HEK293 (cell line): ENCODE data around the gene TIMM50.

Experiments used
- KLF10 ChIP-seq: fragments of 450-650 bp; IDR thresholded peaks from 2 replicates; pipeline ENCODE4 v1.5.1; 2018; ENCODE audit warnings: missing biosample characterization, mild to moderate bottlenecking, missing genetic modification characterization
- MZF1 ChIP-seq: fragments of 450-650 bp; formaldehyde crosslinking; IDR thresholded peaks from 2 replicates; pipeline ENCODE4 v1.5.1; 2017; ENCODE audit warnings: missing biosample characterization, missing genetic modification characterization, borderline replicate concordance
- PRDM1 ChIP-seq: fragments of 450-650 bp; formaldehyde crosslinking; IDR thresholded peaks from 2 replicates; pipeline ENCODE4; 2016; ENCODE audit warnings: missing biosample characterization, missing genetic modification characterization
- ZBTB48 ChIP-seq: fragments of 450-650 bp; formaldehyde crosslinking; IDR thresholded peaks from 2 replicates; pipeline ENCODE4 v1.5.1; 2016; ENCODE audit warnings: missing biosample characterization, missing genetic modification characterization
- ZIC2 ChIP-seq: fragments of 450-650 bp; formaldehyde crosslinking; IDR thresholded peaks from 2 replicates; pipeline ENCODE4 v1.5.1; 2016; ENCODE audit warnings: missing biosample characterization, missing genetic modification characterization
- ZNF133 ChIP-seq: fragments of 450-650 bp; formaldehyde crosslinking; IDR thresholded peaks from 2 replicates; pipeline ENCODE4 v1.5.1; 2016; ENCODE audit warnings: missing biosample characterization, missing genetic modification characterization
- ZNF146 ChIP-seq: fragments of 450-650 bp; formaldehyde crosslinking; IDR thresholded peaks from 2 replicates; pipeline ENCODE4 v1.5.1; 2016; ENCODE audit warnings: missing biosample characterization, missing genetic modification characterization
- ZNF169 ChIP-seq: fragments of 450-650 bp; formaldehyde crosslinking; IDR thresholded peaks from 2 replicates; pipeline ENCODE4 v1.5.1; 2016; ENCODE audit warnings: missing biosample characterization, missing genetic modification characterization
- ZNF211 ChIP-seq: fragments of 450-650 bp; formaldehyde crosslinking; IDR thresholded peaks from 2 replicates; pipeline ENCODE4 v1.5.1; 2016; ENCODE audit warnings: low read depth, missing biosample characterization, missing genetic modification characterization
- ZNF223 ChIP-seq: fragments of 450-650 bp; formaldehyde crosslinking; IDR thresholded peaks from 2 replicates; pipeline ENCODE4 v1.5.1; 2016; ENCODE audit warnings: missing biosample characterization, missing genetic modification characterization
- ZNF248 ChIP-seq: fragments of 450-650 bp; formaldehyde crosslinking; IDR thresholded peaks from 2 replicates; pipeline ENCODE4 v1.5.1; 2017; ENCODE audit warnings: missing biosample characterization, missing genetic modification characterization
- ZNF335 ChIP-seq: fragments of 450-650 bp; formaldehyde crosslinking; conservative IDR thresholded peaks from 2 replicates; pipeline ENCODE4 v1.5.1; 2016; ENCODE audit warnings: missing biosample characterization, missing genetic modification characterization
- ZNF366 ChIP-seq: fragments of 450-650 bp; formaldehyde crosslinking; conservative IDR thresholded peaks from 2 replicates; pipeline ENCODE4 v1.5.1; 2016; ENCODE audit warnings: missing biosample characterization, missing genetic modification characterization
- ZNF423 ChIP-seq: fragments of 450-650 bp; formaldehyde crosslinking; IDR thresholded peaks from 2 replicates; pipeline ENCODE4 v1.5.1; 2016; ENCODE audit warnings: missing biosample characterization, missing genetic modification characterization
- ZNF626 ChIP-seq: fragments of 450-650 bp; sonication (Bioruptor Pico); formaldehyde crosslinking; IDR thresholded peaks from 2 replicates; pipeline ENCODE4 v1.5.1; 2018; ENCODE audit warnings: missing biosample characterization, missing genetic modification characterization, inconsistent platforms
- ZNF664 ChIP-seq: fragments of 450-650 bp; formaldehyde crosslinking; IDR thresholded peaks from 2 replicates; pipeline ENCODE4 v1.5.1; 2016; ENCODE audit warnings: missing biosample characterization, missing genetic modification characterization
- ZNF747 ChIP-seq: fragments of 450-650 bp; formaldehyde crosslinking; IDR thresholded peaks from 2 replicates; pipeline ENCODE4 v1.5.1; 2016; ENCODE audit warnings: missing biosample characterization, missing genetic modification characterization
- ZNF792 ChIP-seq: fragments of 450-650 bp; formaldehyde crosslinking; IDR thresholded peaks from 2 replicates; pipeline ENCODE4 v1.5.1; 2016; ENCODE audit warnings: missing biosample characterization, missing genetic modification characterization
- TF ChIP-seq, protein P1 (sequence below): fragments of 450-650 bp; formaldehyde crosslinking; IDR thresholded peaks from 2 replicates; pipeline ENCODE4 v1.5.1; 2016; ENCODE audit warnings: missing biosample characterization, missing genetic modification characterization
- TF ChIP-seq, protein P2 (sequence below): fragments of 450-650 bp; formaldehyde crosslinking; IDR thresholded peaks from 2 replicates; pipeline ENCODE4 v1.5.1; 2016; ENCODE audit warnings: missing biosample characterization, missing genetic modification characterization
- TF ChIP-seq, protein P3 (sequence below): fragments of 450-650 bp; formaldehyde crosslinking; IDR thresholded peaks from 2 replicates; pipeline ENCODE4 v1.5.1; 2016; ENCODE audit warnings: missing biosample characterization, missing genetic modification characterization, borderline replicate concordance
- TF ChIP-seq, protein P4 (sequence below): fragments of 450-650 bp; formaldehyde crosslinking; IDR thresholded peaks from 2 replicates; pipeline ENCODE4 v1.5.1; 2016; ENCODE audit warnings: missing biosample characterization, missing genetic modification characterization, borderline replicate concordance
- TF ChIP-seq, protein P5 (sequence below): fragments of 450-650 bp; formaldehyde crosslinking; IDR thresholded peaks from 2 replicates; pipeline ENCODE4 v1.5.1; 2016; ENCODE audit warnings: missing biosample characterization, missing genetic modification characterization

Gene TIMM50

DNA sequence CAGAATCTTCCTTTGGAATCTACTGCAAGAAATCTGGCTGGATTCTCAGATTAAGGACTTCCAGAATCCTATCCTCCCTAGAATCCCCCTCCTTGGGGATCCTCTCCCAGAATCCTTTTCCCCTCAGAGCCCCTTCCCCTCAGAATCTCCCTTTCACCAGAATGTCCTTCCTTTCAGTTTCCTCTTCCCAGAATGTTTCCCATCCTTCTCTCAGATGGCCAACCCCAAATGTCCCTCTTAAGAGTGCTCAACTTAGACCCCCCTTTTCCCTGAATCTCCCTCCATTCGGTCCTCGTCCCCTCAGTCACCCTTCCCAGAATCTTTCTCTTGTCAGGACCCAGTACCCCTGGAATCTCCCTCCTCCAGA, 44.3 kb upstream of the TIMM50 start (continued):
- TF ChIP-seq, protein P1, sequence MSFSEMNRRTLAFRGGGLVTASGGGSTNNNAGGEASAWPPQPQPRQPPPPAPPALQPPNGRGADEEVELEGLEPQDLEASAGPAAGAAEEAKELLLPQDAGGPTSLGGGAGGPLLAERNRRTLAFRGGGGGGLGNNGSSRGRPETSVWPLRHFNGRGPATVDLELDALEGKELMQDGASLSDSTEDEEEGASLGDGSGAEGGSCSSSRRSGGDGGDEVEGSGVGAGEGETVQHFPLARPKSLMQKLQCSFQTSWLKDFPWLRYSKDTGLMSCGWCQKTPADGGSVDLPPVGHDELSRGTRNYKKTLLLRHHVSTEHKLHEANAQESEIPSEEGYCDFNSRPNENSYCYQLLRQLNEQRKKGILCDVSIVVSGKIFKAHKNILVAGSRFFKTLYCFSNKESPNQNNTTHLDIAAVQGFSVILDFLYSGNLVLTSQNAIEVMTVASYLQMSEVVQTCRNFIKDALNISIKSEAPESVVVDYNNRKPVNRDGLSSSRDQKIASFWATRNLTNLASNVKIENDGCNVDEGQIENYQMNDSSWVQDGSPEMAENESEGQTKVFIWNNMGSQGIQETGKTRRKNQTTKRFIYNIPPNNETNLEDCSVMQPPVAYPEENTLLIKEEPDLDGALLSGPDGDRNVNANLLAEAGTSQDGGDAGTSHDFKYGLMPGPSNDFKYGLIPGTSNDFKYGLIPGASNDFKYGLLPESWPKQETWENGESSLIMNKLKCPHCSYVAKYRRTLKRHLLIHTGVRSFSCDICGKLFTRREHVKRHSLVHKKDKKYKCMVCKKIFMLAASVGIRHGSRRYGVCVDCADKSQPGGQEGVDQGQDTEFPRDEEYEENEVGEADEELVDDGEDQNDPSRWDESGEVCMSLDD (tag by site-specific recombination): peak; percentile 66; the same call in 1 of the 2 replicates
- TF ChIP-seq ZNF223 (tag by site-specific recombination): no peak
- no peak for TF ChIP-seq ZNF747 (tag by site-specific recombination)
- TF ChIP-seq PRDM1: peak; percentile 68
- TF ChIP-seq ZNF664 (tag by site-specific recombination): no peak
- TF ChIP-seq ZNF133 (tag by site-specific recombination): 0 out of 2 replicates have a peak, but pooled peaks have one; percentile 28
- TF ChIP-seq MZF1 (tag by site-specific recombination): peak; percentile 96; the same call in 1 of the 2 replicates
- no peak for TF ChIP-seq ZNF211 (tag by site-specific recombination)
- TF ChIP-seq ZNF792 (tag by site-specific recombination): 0 out of 2 replicates have a peak, but pooled peaks have one; percentile 64
- TF ChIP-seq ZNF626 (tag by site-specific recombination): no peak
- TF ChIP-seq ZNF366 (tag by site-specific recombination): peak; percentile 87
- no peak for TF ChIP-seq ZNF423
- TF ChIP-seq, protein P2, sequence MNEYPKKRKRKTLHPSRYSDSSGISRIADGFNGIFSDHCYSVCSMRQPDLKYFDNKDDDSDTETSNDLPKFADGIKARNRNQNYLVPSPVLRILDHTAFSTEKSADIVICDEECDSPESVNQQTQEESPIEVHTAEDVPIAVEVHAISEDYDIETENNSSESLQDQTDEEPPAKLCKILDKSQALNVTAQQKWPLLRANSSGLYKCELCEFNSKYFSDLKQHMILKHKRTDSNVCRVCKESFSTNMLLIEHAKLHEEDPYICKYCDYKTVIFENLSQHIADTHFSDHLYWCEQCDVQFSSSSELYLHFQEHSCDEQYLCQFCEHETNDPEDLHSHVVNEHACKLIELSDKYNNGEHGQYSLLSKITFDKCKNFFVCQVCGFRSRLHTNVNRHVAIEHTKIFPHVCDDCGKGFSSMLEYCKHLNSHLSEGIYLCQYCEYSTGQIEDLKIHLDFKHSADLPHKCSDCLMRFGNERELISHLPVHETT (tag by site-specific recombination): no peak
- TF ChIP-seq, protein P3, sequence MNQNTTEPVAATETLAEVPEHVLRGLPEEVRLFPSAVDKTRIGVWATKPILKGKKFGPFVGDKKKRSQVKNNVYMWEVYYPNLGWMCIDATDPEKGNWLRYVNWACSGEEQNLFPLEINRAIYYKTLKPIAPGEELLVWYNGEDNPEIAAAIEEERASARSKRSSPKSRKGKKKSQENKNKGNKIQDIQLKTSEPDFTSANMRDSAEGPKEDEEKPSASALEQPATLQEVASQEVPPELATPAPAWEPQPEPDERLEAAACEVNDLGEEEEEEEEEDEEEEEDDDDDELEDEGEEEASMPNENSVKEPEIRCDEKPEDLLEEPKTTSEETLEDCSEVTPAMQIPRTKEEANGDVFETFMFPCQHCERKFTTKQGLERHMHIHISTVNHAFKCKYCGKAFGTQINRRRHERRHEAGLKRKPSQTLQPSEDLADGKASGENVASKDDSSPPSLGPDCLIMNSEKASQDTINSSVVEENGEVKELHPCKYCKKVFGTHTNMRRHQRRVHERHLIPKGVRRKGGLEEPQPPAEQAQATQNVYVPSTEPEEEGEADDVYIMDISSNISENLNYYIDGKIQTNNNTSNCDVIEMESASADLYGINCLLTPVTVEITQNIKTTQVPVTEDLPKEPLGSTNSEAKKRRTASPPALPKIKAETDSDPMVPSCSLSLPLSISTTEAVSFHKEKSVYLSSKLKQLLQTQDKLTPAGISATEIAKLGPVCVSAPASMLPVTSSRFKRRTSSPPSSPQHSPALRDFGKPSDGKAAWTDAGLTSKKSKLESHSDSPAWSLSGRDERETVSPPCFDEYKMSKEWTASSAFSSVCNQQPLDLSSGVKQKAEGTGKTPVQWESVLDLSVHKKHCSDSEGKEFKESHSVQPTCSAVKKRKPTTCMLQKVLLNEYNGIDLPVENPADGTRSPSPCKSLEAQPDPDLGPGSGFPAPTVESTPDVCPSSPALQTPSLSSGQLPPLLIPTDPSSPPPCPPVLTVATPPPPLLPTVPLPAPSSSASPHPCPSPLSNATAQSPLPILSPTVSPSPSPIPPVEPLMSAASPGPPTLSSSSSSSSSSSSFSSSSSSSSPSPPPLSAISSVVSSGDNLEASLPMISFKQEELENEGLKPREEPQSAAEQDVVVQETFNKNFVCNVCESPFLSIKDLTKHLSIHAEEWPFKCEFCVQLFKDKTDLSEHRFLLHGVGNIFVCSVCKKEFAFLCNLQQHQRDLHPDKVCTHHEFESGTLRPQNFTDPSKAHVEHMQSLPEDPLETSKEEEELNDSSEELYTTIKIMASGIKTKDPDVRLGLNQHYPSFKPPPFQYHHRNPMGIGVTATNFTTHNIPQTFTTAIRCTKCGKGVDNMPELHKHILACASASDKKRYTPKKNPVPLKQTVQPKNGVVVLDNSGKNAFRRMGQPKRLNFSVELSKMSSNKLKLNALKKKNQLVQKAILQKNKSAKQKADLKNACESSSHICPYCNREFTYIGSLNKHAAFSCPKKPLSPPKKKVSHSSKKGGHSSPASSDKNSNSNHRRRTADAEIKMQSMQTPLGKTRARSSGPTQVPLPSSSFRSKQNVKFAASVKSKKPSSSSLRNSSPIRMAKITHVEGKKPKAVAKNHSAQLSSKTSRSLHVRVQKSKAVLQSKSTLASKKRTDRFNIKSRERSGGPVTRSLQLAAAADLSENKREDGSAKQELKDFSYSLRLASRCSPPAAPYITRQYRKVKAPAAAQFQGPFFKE (tag by site-specific recombination): no peak
- TF ChIP-seq KLF10 (tag by site-specific recombination): 0 out of 2 replicates have a peak, but pooled peaks have one; percentile 12
- TF ChIP-seq, protein P4, sequence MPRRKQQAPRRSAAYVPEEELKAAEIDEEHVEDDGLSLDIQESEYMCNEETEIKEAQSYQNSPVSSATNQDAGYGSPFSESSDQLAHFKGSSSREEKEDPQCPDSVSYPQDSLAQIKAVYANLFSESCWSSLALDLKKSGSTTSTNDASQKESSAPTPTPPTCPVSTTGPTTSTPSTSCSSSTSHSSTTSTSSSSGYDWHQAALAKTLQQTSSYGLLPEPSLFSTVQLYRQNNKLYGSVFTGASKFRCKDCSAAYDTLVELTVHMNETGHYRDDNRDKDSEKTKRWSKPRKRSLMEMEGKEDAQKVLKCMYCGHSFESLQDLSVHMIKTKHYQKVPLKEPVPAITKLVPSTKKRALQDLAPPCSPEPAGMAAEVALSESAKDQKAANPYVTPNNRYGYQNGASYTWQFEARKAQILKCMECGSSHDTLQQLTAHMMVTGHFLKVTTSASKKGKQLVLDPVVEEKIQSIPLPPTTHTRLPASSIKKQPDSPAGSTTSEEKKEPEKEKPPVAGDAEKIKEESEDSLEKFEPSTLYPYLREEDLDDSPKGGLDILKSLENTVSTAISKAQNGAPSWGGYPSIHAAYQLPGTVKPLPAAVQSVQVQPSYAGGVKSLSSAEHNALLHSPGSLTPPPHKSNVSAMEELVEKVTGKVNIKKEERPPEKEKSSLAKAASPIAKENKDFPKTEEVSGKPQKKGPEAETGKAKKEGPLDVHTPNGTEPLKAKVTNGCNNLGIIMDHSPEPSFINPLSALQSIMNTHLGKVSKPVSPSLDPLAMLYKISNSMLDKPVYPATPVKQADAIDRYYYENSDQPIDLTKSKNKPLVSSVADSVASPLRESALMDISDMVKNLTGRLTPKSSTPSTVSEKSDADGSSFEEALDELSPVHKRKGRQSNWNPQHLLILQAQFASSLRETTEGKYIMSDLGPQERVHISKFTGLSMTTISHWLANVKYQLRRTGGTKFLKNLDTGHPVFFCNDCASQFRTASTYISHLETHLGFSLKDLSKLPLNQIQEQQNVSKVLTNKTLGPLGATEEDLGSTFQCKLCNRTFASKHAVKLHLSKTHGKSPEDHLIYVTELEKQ: no peak
- TF ChIP-seq ZNF335: no peak; the same call in 1 of the 2 replicates
- peak; percentile 65; the same call in 1 of the 2 replicates for TF ChIP-seq ZNF169 (tag by site-specific recombination)
- 0 out of 2 replicates have a peak, but pooled peaks have one; percentile 15 for TF ChIP-seq ZNF248 (tag by site-specific recombination)
- TF ChIP-seq, protein P5, sequence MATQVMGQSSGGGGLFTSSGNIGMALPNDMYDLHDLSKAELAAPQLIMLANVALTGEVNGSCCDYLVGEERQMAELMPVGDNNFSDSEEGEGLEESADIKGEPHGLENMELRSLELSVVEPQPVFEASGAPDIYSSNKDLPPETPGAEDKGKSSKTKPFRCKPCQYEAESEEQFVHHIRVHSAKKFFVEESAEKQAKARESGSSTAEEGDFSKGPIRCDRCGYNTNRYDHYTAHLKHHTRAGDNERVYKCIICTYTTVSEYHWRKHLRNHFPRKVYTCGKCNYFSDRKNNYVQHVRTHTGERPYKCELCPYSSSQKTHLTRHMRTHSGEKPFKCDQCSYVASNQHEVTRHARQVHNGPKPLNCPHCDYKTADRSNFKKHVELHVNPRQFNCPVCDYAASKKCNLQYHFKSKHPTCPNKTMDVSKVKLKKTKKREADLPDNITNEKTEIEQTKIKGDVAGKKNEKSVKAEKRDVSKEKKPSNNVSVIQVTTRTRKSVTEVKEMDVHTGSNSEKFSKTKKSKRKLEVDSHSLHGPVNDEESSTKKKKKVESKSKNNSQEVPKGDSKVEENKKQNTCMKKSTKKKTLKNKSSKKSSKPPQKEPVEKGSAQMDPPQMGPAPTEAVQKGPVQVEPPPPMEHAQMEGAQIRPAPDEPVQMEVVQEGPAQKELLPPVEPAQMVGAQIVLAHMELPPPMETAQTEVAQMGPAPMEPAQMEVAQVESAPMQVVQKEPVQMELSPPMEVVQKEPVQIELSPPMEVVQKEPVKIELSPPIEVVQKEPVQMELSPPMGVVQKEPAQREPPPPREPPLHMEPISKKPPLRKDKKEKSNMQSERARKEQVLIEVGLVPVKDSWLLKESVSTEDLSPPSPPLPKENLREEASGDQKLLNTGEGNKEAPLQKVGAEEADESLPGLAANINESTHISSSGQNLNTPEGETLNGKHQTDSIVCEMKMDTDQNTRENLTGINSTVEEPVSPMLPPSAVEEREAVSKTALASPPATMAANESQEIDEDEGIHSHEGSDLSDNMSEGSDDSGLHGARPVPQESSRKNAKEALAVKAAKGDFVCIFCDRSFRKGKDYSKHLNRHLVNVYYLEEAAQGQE (tag by site-specific recombination): peak; percentile 48; the same call in 1 of the 2 replicates
- no peak for TF ChIP-seq ZIC2
- TF ChIP-seq ZBTB48 (tag by site-specific recombination): peak; percentile 27; the same call in 1 of the 2 replicates
- no peak for TF ChIP-seq ZNF146 (tag by site-specific recombination)
